NCI-H2081 treated with DMSO at 0.1 percent for 48 hours (cell line): ENCODE measurements around the gene NBAS.
"Not testable (repeated sequence)": the region's sequence is repeated elsewhere in the genome, so short reads cannot be mapped to it uniquely, and the experiment has no call there.

Experiments used
- DNase-seq: peaks from one replicate; lab custom pipeline; 2025; lab: John Stamatoyannopoulos, UW

Gene NBAS

DNA sequence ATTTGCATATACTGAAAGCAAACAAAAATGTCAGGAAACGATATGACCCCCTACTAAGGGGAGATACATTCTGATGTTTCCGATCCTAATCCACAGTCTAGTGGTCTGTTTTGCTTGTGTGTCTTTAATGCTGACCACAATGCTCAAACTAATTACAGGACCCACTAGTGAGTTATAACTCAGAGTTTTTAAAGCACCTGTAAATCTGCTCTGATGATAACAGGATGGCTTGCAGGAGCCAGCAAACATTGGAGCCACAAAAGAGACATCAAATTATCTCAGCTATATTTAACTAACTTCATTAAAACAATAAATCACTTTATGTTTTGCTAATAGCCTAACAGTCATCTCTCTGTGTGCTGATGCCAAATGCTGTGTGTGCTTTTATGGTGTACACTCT is 300.3 kb downstream of the NBAS start:
- DNase-seq: peak; percentile 77

- no peak for DNase-seq
These were observed 300.9 kb downstream of the NBAS start for GRCh38 chr2:15260196-15260595.

GRCh38 chr2:15259356-15259756 is 301.8 kb downstream of the NBAS start:
- DNase-seq: peak; percentile 26

DNA sequence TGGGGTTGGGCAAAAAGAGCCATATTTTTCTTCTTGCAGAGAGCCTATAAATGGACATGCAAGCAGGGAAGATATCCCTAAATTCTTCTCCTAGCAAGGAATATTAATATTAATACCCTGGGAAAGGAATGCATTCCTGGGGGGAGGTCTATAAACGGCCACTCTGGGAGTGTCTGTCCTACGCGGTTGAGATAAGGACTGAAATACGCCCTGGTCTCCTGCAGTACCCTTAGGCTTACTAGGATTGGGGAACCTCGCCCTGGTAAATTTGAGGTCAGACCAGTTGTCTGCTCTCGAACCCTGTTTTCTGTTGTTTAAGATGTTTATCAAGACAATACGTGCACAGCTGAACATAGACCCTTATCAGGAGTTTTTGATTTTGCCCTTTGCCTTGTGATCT is 302.7 kb downstream of the NBAS start:
- not testable (repeated sequence) for DNase-seq

GRCh38 chr2:15253835-15254286 is 307.3 kb downstream of the NBAS start:
- no peak for DNase-seq

- no peak for DNase-seq
These were observed 307.9 kb downstream of the NBAS start for GRCh38 chr2:15253247-15253646.

DNA sequence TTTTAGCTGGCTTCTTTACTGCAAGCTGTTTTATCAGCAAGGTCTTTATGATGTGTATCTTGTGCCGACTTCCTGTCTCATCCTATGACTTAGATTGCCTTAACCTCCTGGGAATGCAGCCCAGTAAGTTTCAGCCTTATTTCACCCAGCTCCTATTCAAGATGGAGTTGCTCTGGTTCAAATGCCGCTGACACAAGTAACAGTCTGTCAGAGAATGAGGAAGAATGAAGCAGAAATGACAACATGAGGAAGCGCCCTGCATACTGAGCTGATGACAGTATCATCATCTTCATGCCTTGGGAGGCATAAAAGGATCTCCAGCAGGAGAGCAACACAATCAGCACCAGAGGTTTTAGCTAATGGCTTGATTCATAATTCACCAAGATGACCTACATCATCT is 309.4 kb downstream of the NBAS start:
- DNase-seq: no peak

- DNase-seq: not testable (repeated sequence)
These were observed 310.2 kb downstream of the NBAS start for GRCh38 chr2:15250946-15251345.

GRCh38 chr2:15246870-15247269 is 314.3 kb downstream of the NBAS start:
- DNase-seq: no peak

GRCh38 chr2:15243762-15244161 is 317.4 kb downstream of the NBAS start:
- DNase-seq: no peak

GRCh38 chr2:15242936-15243461 is 318.1 kb downstream of the NBAS start:
- no peak for DNase-seq

- no peak for DNase-seq
These were observed 319.2 kb downstream of the NBAS start for GRCh38 chr2:15241929-15242328.

DNA sequence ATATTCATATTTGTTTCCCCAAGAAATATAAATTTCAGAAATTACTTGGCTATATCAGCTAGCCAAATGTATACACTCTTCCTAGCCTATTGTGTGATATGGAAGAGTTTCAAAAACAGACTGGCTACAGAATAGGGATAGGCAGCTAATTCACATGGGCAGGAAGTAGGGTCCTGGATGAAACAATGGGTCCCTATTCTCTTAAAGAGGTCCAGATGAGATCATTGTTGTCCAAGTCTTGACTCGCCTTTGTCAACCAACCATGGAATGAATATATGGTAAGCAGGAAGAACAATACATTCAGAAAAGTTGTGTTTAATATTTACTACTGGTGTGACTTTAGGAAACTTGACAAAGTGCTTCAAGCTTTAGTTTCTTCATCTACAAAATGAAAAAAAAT is 319.9 kb downstream of the NBAS start:
- no peak for DNase-seq

DNA sequence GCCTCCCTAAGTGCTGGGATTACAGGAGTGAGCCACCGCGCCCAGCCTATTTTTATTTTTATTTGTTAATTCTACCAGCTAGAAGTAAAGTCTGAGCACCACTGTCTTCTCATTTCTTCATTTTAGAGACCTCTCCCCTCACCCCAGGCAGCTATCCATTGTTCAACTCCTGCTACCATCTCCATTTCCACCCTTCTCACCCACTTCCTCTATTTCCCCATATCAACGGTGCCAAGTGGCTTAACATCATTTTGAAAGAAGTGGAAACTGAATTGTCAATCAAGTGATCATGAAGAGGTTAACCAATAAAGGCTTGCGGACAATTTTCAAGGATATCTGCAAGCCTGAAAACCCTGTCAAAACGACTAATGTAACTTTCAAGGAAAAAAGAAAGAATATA is 323.1 kb downstream of the NBAS start:
- DNase-seq: no peak

DNA sequence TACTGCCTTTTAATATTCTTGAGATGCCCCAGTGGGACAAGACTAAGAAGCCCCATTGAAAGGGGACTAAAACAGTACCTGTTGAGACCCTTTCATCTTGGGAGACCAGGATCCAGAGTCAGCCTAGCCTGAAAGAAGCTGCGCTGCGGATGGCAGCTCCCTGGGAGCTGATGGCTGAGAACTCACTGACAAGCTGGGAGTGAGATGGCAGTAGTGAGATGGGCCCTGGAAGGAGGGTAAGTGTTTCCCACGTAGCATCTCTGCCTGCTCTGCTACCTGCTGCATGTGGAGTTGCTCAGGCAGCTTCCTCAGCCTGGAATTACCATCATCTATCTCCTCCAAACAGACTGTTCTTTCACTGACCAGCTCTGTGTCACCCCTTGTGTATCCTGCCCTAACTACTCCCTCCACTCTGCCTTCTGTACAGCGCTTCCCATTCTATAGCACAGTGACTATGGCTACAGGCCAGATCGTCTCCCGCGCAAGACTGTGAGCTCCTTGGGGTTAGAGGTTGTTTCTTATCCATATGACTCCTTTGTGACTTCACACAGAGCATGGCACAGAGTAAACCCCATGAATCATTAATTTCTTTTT is 330.4 kb downstream of the NBAS start:
- no peak for DNase-seq

GRCh38 chr2:15226661-15227060 is 334.5 kb downstream of the NBAS start:
- no peak for DNase-seq

- no peak for DNase-seq
These were observed 336.0 kb downstream of the NBAS start for GRCh38 chr2:15225131-15225530.

- DNase-seq: no peak
These were observed 336.5 kb downstream of the NBAS start for GRCh38 chr2:15224641-15225040.

- DNase-seq: no peak
These were observed 337.2 kb downstream of the NBAS start for GRCh38 chr2:15223887-15224286.

DNA sequence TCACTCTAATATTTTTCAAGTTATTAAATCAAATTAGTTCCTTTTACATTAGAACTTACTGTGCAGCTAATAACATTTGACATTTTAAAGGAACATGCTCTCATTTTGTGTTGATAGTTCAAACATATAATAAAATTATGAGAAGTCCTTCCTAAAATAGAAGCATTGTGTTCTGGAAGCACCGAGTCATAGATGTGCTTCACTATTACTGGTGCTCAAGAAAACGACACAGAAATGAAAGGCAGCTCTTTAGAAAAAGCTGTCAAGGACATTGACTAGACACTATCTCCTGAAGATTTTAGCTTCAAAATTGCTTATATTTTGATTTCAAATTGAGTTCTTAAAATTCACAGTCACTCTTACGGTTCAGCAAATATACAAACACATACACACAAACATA is 338.3 kb downstream of the NBAS start:
- DNase-seq: no peak

DNA sequence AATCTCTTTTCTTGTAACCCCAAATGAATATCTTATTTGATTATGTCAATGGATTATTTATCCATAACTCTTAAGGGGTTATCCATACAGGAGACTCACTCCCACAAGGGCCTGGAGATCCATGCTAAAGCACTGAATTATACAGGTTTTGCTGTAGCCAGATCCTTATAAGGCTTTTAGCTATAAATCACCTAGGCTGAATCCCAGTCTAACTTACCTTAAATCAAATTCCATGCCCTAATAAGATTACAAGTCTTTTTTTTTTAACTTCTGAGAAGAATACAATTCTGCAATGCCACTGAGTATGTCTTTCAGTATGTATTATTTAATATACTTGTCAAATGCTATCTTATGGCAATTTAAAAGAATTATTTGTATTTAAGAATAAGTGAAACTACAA is 340.5 kb downstream of the NBAS start:
- no peak for DNase-seq

- DNase-seq: no peak
These were observed 342.6 kb downstream of the NBAS start for GRCh38 chr2:15218423-15219086.

DNA sequence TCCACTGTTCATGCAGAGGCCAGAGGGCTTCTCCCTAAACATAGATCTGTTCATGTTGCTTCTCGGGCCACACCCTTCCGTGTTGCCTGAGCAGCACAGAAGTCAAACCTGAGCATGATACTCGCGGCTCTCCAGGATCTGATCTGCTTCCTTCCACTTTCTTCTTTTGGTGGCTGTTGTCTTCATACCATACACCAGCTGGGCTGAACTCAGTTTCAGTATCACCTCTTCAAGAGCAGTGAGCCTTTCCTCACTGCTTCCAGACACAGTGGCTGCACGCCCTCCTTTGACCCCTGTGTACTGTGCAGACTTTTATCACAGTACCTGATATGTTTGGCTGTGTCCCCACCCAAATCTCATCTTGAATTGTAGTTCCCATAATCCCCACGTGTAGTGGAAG is 348.9 kb downstream of the NBAS start:
- DNase-seq: no peak

DNA sequence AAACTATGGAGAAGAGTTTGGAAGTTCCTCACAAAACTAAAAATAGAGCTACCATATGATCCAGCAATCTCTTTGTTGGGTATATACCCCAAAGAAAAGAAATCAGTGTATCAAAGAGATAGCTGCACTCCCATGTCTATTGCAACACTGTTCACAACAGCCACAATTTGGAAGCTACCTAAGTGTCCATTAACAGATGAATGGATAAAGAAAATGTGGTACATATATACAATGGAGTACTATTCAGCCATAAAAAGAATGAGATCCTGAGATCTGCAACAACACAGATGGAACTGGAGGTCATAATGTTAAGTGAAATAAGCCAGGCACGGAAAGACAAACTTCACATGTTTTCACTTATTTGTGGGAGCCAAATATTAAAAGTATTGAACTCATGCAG is 350.6 kb downstream of the NBAS start:
- not testable (repeated sequence) for DNase-seq
